Neural cell (in vitro differentiated cells): ENCODE results near the gene SEPTIN5.

ENCODE experiments used
- CTCF ChIP-seq: fragments of 450-650 bp; IDR thresholded peaks from 2 replicates; pipeline ENCODE4 v1.5.1; 2014; ENCODE audit warnings: antibody characterized with exemption, mild to moderate bottlenecking, moderate library complexity; ENCODE audit not compliant: poor library complexity, severe bottlenecking
- MXI1 ChIP-seq: fragments of 450-650 bp; conservative IDR thresholded peaks from 2 replicates; pipeline ENCODE4 v1.6.1; 2014; ENCODE audit warnings: antibody characterized with exemption, mild to moderate bottlenecking; ENCODE audit not compliant: poor library complexity, severe bottlenecking
- RAD21 ChIP-seq: fragments of 450-650 bp; conservative IDR thresholded peaks from 2 replicates; pipeline ENCODE4 v1.6.1; 2014; ENCODE audit warnings: antibody characterized with exemption, mild to moderate bottlenecking, moderate library complexity

GRCh38 chr22:19731361-19732135, 17.2 kb downstream of the SEPTIN5 start:
- TF ChIP-seq MXI1 (no peak), RAD21 (no peak), CTCF (no peak)
